ENCODE results near the gene ZBTB7C.
A peak's percentile ranks its signal among the peaks of the same experiment; 100 is the strongest.

Gene ZBTB7C

DNA sequence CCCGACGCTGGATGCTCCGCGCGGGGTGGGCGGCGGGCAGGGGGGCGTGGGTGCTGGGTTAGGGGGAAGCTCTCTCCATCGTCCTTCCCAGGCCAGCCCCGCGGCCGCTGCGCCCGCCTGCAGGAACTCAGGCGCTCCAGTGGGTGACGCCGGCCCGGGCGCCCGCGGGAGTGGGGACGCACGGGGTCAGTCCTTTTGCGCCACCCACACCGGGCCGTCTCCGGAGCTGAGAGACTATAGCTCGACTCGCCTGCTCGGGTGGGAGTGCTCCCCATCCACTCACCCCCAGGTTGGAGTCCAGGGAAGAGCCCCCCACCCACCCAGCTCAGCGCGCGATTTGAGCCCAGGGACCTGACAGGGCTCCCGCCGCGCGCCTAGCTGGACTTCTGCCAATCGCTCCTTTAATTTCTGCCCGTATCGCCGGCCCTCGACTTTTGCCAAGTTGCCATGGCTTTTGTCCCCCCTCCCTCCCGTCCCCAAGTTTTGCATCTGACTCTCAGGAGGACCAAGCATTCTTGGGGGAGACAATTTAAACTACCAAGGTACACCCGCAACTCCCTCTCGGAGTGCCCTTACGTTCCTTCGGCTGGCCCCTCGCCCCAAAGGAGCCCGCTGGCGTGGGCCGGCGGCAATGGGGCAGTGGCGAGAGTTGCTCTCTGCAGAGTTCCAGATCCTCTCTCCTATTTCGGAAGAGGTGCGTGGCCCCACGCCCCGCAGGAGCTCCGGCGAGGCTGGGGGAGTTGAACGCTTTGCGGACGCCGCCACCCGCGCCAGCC, 272.9 kb downstream of the ZBTB7C start:
- TF ChIP-seq, protein P1, sequence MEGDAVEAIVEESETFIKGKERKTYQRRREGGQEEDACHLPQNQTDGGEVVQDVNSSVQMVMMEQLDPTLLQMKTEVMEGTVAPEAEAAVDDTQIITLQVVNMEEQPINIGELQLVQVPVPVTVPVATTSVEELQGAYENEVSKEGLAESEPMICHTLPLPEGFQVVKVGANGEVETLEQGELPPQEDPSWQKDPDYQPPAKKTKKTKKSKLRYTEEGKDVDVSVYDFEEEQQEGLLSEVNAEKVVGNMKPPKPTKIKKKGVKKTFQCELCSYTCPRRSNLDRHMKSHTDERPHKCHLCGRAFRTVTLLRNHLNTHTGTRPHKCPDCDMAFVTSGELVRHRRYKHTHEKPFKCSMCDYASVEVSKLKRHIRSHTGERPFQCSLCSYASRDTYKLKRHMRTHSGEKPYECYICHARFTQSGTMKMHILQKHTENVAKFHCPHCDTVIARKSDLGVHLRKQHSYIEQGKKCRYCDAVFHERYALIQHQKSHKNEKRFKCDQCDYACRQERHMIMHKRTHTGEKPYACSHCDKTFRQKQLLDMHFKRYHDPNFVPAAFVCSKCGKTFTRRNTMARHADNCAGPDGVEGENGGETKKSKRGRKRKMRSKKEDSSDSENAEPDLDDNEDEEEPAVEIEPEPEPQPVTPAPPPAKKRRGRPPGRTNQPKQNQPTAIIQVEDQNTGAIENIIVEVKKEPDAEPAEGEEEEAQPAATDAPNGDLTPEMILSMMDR (IDR thresholded peaks at IDR 0.05; ENCODE audit: insufficient read depth, low read depth, low read length, missing control alignments) = no peak
- no peak for DNase-seq (ENCODE audit: low read depth)
- H3K4me3 ChIP-seq (ENCODE audit: low read length) = peak overlapping the region; percentile 62

- peak overlapping the region; percentile 62 for H3K4me3 ChIP-seq (ENCODE audit: low read length)
- DNase-seq (ENCODE audit: low read depth) = no peak
- TF ChIP-seq, protein P1 (IDR thresholded peaks at IDR 0.05; ENCODE audit: insufficient read depth, low read depth, low read length, missing control alignments) = no peak
These were observed 273.7 kb downstream of the ZBTB7C start for GRCh38 chr18:48135436-48135966.

- TF ChIP-seq, protein P1 (IDR thresholded peaks at IDR 0.05; ENCODE audit: insufficient read depth, low read depth, low read length, missing control alignments) = no peak
- H3K4me3 ChIP-seq (ENCODE audit: low read length) = no peak overlapping the region
- DNase-seq (ENCODE audit: low read depth) = no peak
These were observed 274.6 kb downstream of the ZBTB7C start for GRCh38 chr18:48134609-48135008.

- peak; percentile 88 for DNase-seq (ENCODE audit: low read depth)
- no peak overlapping the region for H3K4me3 ChIP-seq (ENCODE audit: low read length)
- TF ChIP-seq, protein P1 (IDR thresholded peaks at IDR 0.05; ENCODE audit: insufficient read depth, low read depth, low read length, missing control alignments) = peak; percentile 36
These were observed 275.4 kb downstream of the ZBTB7C start for GRCh38 chr18:48133671-48134251.

DNA sequence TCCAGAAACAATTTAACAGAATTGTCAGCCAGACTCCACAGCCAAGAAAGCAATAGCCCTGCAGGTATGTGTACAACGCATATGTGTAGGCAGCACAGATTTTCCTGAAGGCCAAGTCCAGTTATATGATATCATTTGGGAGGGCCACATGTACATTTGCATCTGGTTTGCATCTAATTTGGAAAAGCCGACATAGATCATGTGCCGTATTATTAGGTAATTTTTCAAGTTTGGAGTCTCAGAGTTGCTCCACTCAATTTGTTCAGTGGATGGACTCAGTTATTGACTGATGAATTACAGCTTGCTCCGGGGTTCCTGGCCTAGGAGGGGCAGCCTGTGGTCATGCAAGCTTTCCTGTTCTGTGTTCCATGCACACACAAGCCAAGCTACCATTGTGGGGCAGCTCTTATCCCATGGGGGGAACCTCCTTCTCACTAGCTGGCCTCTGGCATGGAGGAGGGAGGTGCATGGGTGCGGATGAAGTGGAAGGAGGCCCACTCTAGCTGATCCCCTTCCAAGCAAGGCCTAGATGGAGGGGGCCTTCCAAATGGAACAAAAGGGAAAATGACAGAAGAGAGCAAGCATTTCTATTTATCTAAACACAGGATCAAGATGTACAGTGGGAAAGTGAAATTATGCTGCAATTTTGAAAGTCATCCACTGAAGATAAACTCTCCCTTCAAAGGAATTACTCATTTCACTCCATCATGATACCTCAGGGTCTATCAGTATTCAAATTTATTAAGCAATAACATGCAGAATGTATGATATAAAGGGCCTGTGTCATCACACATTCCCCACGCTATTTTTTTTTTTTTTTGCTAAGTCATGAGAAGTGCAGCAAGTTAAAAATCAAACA, 276.2 kb downstream of the ZBTB7C start:
- no peak overlapping the region for H3K4me3 ChIP-seq (ENCODE audit: low read length)
- TF ChIP-seq, protein P1 (IDR thresholded peaks at IDR 0.05; ENCODE audit: insufficient read depth, low read depth, low read length, missing control alignments) = no peak
- peak; percentile 75 for DNase-seq (ENCODE audit: low read depth)

DNA sequence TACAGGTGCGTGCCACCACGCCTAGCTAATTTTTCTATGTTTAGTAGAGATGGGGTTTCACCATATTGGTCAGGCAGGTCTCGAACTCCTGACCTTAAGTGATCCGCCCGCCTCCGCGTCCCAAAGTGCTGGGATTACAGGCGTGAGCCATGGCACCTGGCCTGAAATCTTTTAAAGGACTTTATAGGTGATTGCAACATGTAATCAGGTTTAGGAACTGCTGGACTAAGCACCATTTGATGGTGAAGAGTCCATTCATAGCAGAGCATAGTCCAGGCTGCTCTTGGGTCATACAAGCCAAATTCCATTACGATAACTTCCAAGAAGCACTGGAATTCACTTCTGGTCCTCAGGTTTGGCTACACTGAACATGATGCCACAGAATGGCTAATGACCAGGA, 278.1 kb downstream of the ZBTB7C start:
- H3K4me3 ChIP-seq (ENCODE audit: low read length) = no peak overlapping the region
- TF ChIP-seq, protein P1 (IDR thresholded peaks at IDR 0.05; ENCODE audit: insufficient read depth, low read depth, low read length, missing control alignments) = no peak
- DNase-seq (ENCODE audit: low read depth) = no peak
